Smooth muscle cell (in vitro differentiated cells): Measurements from ENCODE around the gene PLGRKT. TPM values are rescaled to one million over a fixed set of nuclear protein-coding genes. Genes with fewer than 3 reads are reported as not detected.

Source experiments
- DNase-seq: peaks from one replicate; lab custom pipeline; 2025; ENCODE audit not compliant: unreplicated experiment; lab: John Stamatoyannopoulos, UW
- H2AFZ ChIP-seq: fragments of 200-600 bp; sonication (generic); 2 replicates; pipeline ENCODE4 v1.6.0; 2016; ENCODE audit warnings: antibody characterized with exemption, low read depth, mild to moderate bottlenecking
- H3F3A ChIP-seq: fragments of 200-600 bp; sonication (generic); 2 replicates; pipeline ENCODE4 v1.6.0; 2017; ENCODE audit warnings: antibody characterized with exemption, low read depth
- H3K27ac ChIP-seq: fragments of 200-600 bp; sonication (generic); 2 replicates; pipeline ENCODE4 v1.5.1; 2016; ENCODE audit warnings: low read depth, mild to moderate bottlenecking
- H3K27me3 ChIP-seq: fragments of 200-600 bp; sonication (generic); 2 replicates; pipeline ENCODE4 v1.6.1; 2016; ENCODE audit warnings: low read depth, mild to moderate bottlenecking
- H3K36me3 ChIP-seq: fragments of 200-600 bp; sonication (generic); 2 replicates; pipeline ENCODE4 v1.5.1; 2016; ENCODE audit warnings: low read depth
- H3K4me1 ChIP-seq: fragments of 200-600 bp; sonication (generic); 2 replicates; pipeline ENCODE4 v1.5.1; 2016; ENCODE audit warnings: low read depth
- H3K4me2 ChIP-seq: fragments of 200-600 bp; sonication (generic); 2 replicates; pipeline ENCODE4 v1.6.0; 2016; ENCODE audit warnings: mild to moderate bottlenecking
- H3K4me3 ChIP-seq: fragments of 200-600 bp; sonication (generic); 2 replicates; pipeline ENCODE4 v1.5.1; 2016; ENCODE audit warnings: mild to moderate bottlenecking
- H3K79me2 ChIP-seq: fragments of 200-600 bp; sonication (generic); 2 replicates; pipeline ENCODE4 v1.6.0; 2016; ENCODE audit warnings: low read depth, mild to moderate bottlenecking
- H3K9ac ChIP-seq: fragments of 200-600 bp; sonication (generic); 2 replicates; pipeline ENCODE4 v1.6.0; 2016; ENCODE audit warnings: low read depth
- H3K9me3 ChIP-seq: fragments of 200-600 bp; sonication (generic); replicated peaks from 2 replicates; pipeline ENCODE4 v1.5.1; 2016; ENCODE audit warnings: low read depth
- H4K20me1 ChIP-seq: fragments of 200-600 bp; sonication (generic); 2 replicates; pipeline ENCODE4 v1.6.0; 2016; ENCODE audit warnings: low read depth
- CTCF ChIP-seq: fragments of 200-600 bp; sonication (generic); IDR thresholded peaks from 2 replicates; pipeline ENCODE4 v1.5.1; 2017; ENCODE audit warnings: borderline replicate concordance, mild to moderate bottlenecking, antibody characterized with exemption; ENCODE audit not compliant: insufficient read depth, poor library complexity, severe bottlenecking
- WGBS: methylation state at CpG from one replicate; pipeline ENCODE4 v1.1.7; 2016; ENCODE audit warnings: low lambda C conversion rate; 5-methylcytosine and 5-hydroxymethylcytosine counted together
- polyA plus RNA-seq: library from polyadenylated mRNA; unstranded; fragments of >200 nt; fragmentation: Nextera tagmentation; extraction: Ambion mirVana; gene quantifications from 2 replicates; pipeline ENCODE4 v1.2.1, GENCODE V29; 2016
- total RNA-seq: library from RNA; depleted of rRNA; stranded (reverse); fragments of >200 nt; gene quantifications from 2 replicates; pipeline ENCODE4 v1.2.3, GENCODE V29; 2014

PLGRKT gene
- total and polyA plus RNA-seq, 2 experiments from 2014 or later, result 39.8 to 40.1 TPM

GRCh38 chr9:5384436-5384835 lies 53.3 kb downstream of the PLGRKT start:
- Histone ChIP-seq H3K4me1 (no peaks in the 10 kb centered on the region), H3K9me3 (no peaks in the 10 kb centered on the region), H3K9ac (no peak overlapping the region), H3K27me3 (no peaks in the 10 kb centered on the region), H4K20me1 (no peaks in the 10 kb centered on the region), H3K79me2 (no peaks in the 10 kb centered on the region), H2AFZ (no peak overlapping the region), H3K36me3 (no peaks in the 10 kb centered on the region), H3K4me3 (no peak overlapping the region), H3F3A (no peaks in the 10 kb centered on the region), H3K4me2 (no peak overlapping the region), H3K27ac (no peak overlapping the region)
- TF ChIP-seq CTCF, result no peak
- DNase-seq, result no peak

GRCh38 chr9:5382479-5382878 lies 55.2 kb downstream of the PLGRKT start:
- DNase-seq, result no peak
- Histone ChIP-seq H3K9ac (no peak overlapping the region), H3K79me2 (no peaks in the 10 kb centered on the region), H3K4me2 (no peak overlapping the region), H3F3A (no peaks in the 10 kb centered on the region), H3K36me3 (no peaks in the 10 kb centered on the region), H3K27me3 (no peaks in the 10 kb centered on the region), H3K4me3 (no peak overlapping the region), H2AFZ (no peak overlapping the region), H4K20me1 (no peaks in the 10 kb centered on the region), H3K27ac (no peak overlapping the region), H3K4me1 (no peaks in the 10 kb centered on the region), H3K9me3 (no peaks in the 10 kb centered on the region)
- 79% methylated on average over 3 of the region's 3 CpGs for WGBS
- no peak for TF ChIP-seq CTCF

- no peak for DNase-seq
These were observed 61.8 kb downstream of the PLGRKT start for GRCh38 chr9:5375790-5376477.

More at GRCh38 chr9:5375790-5376477, 61.8 kb downstream of the PLGRKT start:
- Histone ChIP-seq H3F3A (no peaks in the 10 kb centered on the region), H3K4me2 (no peak overlapping the region), H3K4me3 (no peak overlapping the region), H3K9ac (no peak overlapping the region), H3K27me3 (no peaks in the 10 kb centered on the region), H3K4me1 (no peaks in the 10 kb centered on the region), H4K20me1 (no peaks in the 10 kb centered on the region), H3K79me2 (no peaks in the 10 kb centered on the region), H3K9me3 (no peaks in the 10 kb centered on the region), H2AFZ (no peak overlapping the region), H3K36me3 (no peaks in the 10 kb centered on the region), H3K27ac (no peak overlapping the region)
- 86% methylated on average over 6 of the region's 6 CpGs for WGBS
- TF ChIP-seq CTCF, result no peak
